Stimulated activated CD8-positive, alpha-beta memory T cell treated with anti-CD3 and anti-CD28 coated beads, Interleukin-7, amount 100 ng/mL, for 4 hours (primary cell): ENCODE measurements around the gene HOXA5.

Source experiments
- DNase-seq, 2 donors: peaks; one replicate each; pipeline ENCODE4 v3.0.0-alpha.2; 2020; ENCODE audit warnings: low read depth in 2 of 2

HOXA5 gene

DNA sequence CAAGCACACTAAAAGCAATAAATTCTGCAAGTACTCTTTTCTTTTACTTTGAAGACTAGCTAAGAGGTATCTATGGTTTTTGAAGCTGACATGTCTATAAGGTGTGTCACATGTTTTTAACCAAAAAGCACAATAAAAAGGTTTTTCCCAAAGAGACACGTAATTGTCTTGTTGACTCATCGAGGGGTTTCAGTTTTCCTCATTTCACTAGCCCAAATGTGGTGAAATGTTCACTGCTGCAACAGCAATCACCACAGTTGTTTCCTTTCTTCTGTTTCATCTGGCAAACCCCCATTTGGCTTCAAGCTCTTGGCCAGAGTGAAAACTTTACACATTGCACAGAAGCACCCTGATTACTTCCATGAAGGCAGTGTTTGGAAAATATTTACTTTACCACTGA lies 9.1 kb downstream of the HOXA5 start:
- DNase-seq, result no peak

DNA sequence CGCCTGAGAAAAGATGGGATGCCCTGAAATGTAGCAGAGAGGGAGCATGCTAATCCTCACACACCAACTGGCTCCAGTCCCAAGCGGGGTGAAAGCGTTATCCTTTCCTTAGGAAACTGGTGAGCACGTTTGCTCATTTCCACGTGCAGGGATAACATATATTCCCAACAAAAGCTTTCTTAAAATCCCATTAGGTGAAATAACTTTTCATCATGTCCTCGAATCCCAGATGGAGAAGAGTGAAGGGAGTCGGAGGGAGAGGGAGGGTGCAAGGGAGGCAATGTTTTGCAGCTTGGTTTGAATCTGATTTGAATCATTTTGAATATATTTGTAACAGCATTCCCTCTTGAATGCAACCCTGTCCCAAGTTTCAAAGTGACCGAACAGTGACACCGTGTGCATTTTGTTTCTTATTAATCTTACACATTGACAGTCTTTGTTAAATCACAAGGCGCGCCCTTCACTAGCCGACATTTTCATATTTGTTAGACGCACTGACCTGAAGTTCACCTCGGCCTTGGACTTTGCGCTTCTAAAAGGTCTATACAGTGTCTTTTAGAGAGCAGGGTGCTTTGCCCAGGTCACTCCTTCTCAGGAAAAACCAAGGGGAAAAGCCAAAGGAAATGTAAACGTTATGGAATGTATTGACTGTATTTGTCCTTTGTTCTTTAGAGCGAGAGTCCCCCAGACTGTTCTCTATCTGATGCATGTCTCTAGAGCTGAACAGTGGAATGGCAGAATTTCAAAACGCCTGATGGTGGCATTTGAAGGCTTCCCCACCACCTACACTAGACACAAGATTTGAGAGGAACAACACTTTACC lies 9.9 kb downstream of the HOXA5 start:
- no peak for DNase-seq

DNA sequence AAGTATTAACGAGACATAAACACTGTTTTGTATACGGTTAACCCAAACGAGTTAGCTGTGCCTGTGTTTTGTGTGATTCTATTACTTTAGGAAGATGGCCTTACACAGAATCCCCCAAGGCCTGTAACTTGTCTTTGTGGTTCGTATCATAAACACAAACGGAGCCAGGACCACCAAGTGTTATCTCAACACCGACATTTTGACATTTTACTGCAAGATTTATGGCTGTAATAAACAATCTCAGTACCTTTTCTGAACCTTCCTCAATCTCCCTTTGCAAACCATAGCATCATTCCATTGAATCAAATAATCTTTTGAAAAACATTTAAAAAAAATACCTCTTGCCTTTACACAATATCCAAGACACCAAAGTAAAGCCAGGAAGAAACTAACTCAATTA lies 10.5 kb downstream of the HOXA5 start:
- DNase-seq, result no peak

DNA sequence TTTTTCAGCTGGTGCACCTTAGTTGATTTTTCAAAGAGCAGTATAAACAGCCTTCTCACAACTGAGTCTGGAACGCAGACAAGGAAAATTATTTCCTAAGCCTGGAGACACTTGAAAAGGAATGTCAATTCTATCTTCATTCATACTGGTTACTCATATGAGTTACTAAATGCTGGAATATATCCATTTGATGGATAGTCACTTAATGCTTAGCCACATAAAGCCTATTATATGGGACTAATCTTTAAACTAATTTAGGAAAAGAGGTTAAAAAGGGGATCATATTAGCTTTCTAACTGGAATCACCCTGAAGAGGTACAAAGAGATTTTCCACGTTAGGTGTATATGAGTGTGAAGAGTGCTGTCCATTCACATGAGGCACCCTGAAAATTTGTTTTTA lies 11.3 kb downstream of the HOXA5 start:
- no peak for DNase-seq

DNA sequence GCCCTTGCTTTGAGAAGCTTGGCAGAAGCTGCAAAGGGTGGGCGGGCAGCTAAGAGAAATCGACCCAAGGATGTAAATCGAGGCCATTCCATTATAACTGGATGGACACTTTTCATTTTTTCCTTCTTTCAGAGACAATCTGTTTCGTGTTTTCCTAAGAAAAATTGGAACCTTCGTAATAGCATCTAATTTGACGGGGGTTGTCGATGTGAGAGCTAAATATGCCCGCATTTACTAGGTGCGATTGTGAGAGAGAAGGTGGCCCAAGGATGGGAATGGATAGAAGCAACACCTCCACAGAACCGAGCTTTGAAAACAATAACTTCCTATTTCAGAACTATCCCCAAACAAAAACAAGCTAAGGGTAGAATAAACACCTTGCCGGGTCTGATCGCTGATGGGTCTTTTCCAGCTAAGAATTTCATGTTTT lies 12.1 kb downstream of the HOXA5 start:
- no peak for DNase-seq

DNA sequence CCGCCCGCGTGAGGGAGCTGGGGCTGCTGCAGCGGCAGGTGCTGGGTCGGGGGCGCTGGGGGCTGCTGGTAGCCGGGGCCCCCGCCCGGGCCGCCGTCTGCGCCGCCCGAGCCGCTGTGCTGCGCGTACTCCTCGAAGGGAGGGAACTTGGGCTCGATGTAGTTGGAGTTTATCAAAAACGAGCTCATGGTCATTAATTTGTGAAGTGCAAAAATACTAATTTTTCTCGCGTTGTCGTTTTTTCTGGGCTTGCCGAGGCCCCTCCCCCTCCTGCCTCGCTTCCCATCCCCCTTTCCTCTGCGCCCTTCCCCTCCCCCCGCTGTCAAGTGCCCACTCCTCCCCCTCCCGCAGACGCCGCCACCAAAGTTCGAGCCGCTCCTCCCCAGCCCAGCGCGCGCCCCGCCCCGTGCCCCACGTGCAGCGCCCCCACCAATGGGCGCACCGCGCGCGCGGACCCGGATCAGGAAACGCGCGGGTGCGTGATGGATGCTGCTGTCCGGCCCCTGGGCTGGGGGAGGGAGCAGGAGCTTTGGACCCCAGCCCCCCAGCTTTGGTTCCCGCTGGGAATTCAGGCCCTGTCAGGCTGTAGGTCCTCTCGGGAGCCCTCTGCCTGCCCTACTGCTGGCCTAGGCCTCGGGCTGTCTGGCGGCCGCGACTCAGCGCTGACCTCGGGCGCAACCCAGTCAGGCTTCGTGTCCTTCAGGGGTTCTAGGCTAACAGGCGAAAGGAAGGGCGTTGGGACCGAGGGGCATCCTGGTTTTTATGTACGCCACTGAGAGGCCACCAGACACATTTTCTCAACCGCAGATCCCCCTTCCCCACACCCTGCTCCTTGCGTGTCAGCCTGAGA lies 12.7 kb downstream of the HOXA5 start, which contains the start of gene HOXA4:
HOXA4 (minus strand) TSS at position 218 of the 850 bp plus-strand sequence; CDS start at position 194, 24 bp downstream.
- DNase-seq, result peak; percentile 27 to 75

DNA sequence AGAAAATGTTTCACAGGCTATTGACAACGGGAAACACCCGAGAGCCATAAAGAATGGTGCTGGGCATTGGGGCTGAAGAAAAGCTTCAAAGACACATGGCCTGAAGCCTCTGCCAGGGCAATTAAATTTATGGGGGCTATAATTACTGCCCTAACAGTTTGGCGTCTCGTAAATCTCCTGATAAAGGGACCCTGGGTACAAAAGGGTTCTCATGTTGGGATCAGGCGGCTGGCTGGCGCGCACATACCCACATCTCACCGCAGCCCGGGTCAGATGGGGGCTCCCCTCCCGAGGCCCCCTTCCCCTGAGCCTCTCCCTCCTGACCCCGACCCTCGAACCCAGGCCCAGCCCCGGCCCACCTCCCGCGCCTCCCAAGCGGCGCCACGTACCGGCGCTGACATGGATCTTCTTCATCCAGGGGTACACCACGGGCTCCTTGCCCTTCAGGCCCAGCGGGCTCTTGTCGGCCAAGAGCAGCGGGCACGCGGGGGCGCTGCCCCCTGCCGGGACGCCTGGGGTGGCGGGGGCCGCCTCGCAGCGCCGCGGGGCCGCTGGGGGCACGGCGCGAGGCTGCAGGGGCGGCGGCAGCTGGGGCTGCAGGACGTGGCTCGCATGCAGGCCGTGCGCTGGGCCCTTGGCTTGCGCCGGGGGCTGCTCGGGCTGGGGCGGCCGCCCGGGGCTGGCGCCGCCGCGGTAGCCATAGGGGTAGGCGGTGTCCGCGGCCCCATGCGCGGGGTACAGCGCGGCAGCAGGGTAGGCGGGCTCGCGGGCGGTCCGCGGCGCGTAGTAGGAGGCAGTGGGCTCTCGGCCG lies 13.5 kb downstream of the HOXA5 start:
- no peak for DNase-seq

DNA sequence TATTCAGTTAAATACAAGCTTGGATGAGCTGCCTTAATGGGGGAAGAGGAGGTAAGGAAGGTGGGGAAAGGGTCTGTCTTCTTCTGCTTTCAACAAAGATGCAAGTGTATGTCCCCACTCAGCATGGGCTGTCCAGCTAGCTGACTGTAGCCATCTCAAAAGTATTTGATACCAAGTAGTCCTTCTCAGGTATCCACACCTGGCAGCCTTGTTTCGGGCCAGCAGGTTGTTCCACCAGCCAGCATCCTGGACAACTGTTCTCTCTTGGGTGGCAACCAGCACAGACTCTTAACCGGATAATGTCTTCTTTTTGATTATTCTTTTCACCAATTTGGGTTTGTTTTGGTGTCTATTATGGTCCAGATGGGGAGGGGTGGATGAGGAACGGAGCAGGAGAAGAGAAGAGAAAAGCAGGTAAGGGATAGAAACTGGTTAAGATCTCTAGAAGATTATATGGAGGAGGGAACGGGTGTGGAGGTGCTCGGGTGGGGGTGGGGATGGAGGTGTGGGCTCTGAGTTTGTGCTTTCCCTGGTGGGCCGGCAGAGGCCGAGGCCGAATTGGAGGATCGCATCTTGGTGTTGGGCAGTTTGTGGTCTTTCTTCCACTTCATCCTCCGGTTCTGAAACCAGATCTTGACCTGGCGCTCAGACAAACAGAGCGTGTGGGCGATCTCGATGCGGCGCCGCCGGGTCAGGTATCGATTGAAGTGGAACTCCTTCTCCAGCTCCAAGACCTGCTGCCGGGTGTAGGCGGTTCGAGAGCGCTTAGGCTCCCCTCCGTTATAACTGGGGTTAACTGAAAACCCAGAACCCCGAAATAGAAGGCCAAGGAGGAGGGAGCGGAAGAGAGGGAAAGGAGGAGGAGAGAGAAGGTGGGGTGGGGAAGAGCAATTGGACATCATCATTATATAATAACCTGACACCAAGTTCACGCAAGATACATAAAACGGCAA lies 14.4 kb downstream of the HOXA5 start:
- DNase-seq, result no peak

DNA sequence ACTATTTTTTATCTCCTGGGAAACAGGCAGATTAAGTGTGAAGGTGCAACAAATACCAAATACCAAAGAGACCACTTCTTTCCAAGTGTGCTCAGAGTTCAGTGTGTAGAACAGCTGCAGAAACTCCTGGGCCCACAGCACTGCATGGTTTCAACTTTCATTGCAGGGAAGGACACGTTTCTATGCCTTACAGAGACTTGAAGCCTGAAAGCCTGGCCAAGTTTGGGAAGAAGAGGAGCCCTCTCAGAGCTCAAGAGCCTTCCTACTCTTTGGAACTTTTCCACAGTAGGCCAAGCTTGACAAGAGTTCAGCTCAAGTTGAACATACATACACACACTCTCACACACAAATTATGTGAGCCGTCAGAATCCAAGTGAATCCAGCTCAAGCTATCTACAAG lies 15.4 kb downstream of the HOXA5 start:
- DNase-seq, result no peak

DNA sequence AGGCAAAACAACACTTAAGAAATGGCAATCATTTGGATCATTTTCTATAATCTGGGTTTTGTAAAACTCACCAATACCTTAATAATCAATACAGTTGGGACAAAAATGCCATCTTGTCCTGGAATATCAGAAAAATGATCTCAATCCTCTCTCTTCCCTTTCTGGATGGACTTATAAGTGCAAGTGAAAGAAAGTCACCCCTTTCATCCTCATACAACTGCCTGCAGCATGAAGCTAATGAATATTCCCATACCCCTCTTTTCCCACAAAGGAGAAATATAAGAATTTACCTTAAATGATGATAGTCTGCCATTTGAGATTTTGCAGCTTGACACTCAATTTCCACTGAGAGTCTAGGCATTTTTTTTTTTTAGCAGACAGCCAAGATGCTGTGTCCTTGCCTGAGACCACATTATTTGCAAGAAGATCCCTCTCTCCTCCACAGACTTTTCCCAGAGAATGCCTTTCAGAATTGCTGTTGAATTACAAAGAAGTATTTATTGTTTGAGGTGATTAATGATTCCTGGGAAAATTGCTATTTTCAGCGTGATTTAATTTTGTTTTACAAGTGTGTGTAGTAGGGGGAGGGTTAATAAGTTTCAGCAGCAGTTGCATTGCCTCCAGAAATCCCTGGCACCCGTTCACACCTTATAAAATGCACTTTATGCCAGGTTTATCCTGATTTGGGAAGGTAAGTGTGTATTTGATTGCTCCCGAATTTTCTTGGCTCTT lies 16.7 kb downstream of the HOXA5 start:
- DNase-seq, result no peak

DNA sequence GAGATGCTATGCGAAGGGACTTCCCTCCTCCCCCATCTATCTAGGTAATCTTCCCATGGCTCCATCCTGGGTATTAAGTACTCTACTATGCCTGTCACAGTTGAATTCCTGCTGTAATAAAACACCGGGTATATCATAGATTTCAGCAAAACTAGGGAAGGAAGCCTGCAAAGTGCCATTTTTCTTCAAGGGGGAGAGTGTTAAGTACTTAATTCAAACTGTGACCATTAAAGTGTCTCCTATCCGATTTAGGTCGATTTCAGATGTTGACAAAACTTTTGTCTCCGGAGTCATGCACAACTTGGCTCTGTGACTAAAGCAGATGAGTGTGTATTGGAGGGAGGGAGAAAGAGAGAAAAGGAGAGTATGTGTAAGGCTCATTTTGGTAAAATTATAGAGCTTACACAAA lies 17.5 kb downstream of the HOXA5 start:
- no peak for DNase-seq

DNA sequence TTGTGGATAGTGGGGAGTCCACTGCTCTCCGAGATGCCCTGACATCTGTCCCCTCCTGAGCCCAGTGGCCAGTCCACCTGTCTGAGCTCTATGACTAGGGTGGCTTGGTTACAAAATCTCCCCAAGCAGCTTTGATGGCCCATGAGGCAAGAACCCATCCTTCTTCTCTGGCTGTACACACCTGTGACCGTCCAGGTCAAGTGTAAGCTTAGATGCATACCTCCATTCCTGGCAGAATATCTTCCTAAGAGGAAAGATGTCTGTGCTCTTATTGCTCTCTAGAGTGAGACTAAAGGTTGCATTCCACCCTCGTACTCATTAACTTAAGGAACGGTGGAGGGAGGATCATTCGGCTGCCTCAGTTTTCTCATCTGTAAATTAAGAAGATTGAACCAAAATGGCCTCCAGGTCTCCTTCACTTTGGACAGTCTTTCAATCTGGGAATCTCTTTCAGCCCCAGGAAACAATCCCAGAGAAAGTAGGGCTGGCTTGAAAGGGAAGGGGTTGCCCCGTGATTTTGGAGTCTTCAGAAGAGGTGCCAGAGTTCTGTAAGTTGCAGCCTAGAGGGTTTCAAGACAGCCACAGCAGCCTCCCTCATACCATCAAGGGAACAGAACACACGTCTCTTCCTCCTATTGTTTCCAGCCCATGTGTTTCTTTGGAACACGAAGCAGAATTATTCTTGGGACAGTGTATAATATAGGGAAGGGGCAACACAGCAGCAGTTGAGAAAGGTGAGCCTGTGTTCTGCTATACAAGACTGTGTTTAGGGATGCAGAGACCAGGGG lies 18.4 kb downstream of the HOXA5 start:
- no peak for DNase-seq

DNA sequence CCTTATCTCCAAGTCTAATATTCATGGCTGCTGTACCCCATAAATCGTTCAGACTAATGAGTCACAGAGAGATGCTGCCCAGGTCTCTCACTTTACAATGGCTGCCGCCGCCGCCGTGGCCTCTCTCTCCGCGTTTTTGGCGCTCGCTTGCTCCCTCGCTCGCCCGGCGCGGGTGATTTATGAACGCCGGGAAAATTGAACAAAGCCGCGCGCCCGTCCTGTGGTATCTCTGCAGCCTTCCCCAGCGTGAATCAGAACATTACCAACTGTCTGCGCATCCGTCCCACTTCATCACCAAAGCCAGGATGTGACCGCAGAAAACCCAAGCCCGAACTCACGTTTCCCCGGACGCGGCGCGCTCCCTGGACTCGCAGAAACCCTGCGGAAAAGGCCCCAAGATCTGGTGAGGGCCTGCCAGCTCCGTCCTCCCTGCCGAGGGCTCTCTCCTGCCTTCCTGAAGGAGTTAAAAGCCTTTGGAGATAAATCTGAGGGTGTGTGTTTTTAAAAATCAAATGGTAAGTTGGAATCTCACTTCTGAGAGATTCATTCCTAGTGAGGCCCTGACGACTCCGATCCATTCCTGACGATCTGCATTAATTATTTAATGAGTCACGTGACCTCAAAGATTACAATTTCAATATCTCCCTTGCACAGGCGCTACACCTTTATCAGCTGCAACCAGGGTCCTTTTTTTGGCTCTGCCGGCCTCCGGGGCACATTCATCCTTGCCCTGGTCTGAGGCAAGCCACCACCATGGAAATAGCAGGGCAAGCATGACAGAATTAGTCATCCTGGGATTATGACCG lies 19.2 kb downstream of the HOXA5 start:
- no peak for DNase-seq

DNA sequence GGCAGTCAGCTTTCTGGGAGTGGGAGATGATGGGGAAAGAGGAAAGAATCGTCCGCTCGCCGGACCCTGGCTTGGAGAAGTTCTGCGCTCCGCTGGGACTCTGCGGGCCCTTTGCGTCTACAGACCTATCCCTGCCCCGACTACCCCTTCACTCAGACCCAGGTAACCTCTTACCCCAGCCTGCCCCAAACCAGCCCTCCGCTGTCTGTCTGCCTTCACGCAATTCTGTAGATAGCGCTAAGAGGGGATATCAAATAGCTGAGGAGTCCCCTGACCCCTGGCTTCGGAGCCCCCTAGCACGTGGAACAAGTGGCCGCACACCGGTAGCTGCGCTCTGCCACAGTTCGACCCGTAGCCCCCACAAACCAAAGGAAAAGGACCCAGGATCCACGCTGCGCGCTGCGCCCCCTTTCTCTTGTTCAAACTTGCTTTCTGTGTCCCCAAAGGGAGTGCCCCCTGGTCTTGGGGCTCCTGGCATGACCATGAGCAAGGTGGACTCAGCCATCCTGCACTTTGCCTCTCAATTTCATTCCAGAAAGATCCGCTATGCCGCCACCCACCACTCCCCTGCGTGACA lies 19.9 kb downstream of the HOXA5 start:
- DNase-seq, result no peak

DNA sequence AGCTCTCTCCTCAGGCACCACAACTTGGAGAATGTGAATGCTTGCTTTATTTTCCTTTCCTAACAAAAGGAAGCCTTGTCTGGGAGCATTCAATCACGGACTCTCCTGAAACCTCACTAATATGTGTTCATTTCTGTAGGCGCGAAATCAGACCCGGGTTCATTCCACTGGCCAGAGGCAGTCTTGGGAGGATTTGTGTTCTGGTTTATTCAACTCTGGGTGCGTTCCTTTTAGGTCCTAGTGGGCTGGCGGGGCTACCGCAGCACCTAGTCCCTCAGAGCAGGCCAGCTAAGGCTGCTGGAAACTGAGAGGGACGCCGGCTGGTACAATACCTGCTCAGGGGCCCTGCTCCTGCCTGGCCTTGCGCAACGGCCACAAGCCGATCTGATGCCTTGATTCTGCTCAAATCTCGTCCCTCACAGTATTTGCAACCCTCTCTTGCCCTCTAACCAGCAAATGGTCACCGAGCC lies 20.4 kb downstream of the HOXA5 start:
- DNase-seq, result no peak

DNA sequence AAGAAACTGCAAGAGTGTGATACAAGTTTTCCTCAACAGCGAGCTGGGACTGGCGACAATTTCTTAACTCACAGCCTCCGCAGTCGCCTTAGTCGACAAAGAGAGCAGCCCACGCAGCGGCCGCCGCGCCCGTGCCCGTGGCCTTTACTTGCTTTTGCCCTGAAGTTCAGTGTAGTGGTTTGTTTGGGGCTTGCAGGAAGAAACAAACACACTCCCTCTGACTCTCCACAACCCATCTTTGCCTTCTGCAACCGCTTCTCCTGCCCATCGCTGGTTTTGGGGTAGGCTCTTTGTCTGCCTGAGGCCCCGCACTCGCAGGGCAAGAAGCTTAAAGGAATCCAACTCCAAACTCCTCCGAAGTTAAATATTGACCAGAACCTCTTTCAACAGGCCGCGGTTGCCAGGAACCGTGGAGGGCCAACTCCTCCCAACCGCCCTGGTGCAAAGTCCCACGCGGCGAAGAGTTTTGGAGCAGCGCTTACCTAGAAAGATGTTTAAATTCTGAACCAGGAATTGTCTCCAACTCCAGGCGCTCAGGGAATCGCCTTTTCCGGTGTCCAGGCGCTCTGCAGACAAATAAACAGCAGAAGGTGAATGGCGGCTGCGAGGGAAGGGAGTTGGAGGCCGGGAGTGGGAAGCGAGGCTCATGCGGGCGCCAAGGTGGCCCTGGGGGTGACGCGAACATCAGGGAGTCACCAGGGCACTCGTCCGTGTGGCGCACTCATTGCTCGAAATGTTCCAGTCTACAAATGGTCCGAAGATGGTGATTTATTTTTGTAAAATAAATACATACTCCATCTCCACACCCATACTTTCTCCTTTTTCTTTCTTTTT lies 21.2 kb downstream of the HOXA5 start:
- DNase-seq, result no peak

DNA sequence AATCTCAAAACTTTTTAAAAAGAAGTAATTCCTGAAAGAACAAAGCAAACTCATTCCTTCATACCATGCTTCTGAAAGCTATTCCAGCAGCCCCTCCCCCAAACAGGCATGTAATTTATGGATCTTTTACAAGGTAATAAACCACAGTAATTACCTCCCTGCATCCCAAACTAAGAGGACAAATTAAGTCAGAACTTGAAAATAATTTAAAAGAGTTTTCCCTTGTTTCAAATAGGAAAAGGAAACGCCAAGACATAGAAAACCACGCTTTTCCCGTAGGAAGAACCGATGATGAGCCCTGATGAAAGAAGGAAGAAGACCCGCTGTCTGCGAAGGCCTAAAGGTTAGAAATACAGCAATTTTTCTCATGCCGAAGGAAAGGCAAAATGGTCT lies 21.8 kb downstream of the HOXA5 start:
- no peak for DNase-seq
